Right lobe of liver (tissue), 4 donors: ENCODE results near the gene TAS2R31.

Experiments used
- CTCF ChIP-seq, 4 donors: fragments of 200-600 bp in 3 of 4; fragments of 450-650 bp in 1 of 4; IDR thresholded peaks; one replicate each; pipeline versions ENCODE4 v1.5.1 to v1.8.0; 2016 to 2022; ENCODE audit warnings: antibody characterized with exemption in 4 of 4, mild to moderate bottlenecking in 2 of 4
- POLR2A ChIP-seq: fragments of 450-650 bp; IDR thresholded peaks from one replicate; pipeline ENCODE4 v1.6.1; 2017; ENCODE audit warnings: antibody characterized with exemption, mild to moderate bottlenecking
- donor health status: DM: no; HTN: no; CAD: no.
- donor health status: DM: no; HTN: no; CAD: no.
- donor health status: DM: no; HTN: yes; CAD: no.

GRCh38 chr12:11067514-11067913 lies 36.3 kb upstream of the TAS2R31 start:
- TF ChIP-seq POLR2A (no peak), CTCF (IDR thresholded peaks at IDR 0.05) (no peak)
